GM21737 (cell line): ENCODE results near the gene TMPRSS6.

Experiments used
- ATAC-seq: cut with Tn5 transposase; IDR thresholded peaks from one replicate; pipeline ENCODE4 v1.9.1; 2021; ENCODE audit warnings: mild to moderate bottlenecking, moderate library complexity; ENCODE audit not compliant: unreplicated experiment

The TMPRSS6 gene

GRCh38 chr22:37109242-37109917, at the start of gene TMPRSS6:
Gene TMPRSS6, minus strand, starts transcription at chr22:37109713. Its CDS starts 6,296 bp downstream, at chr22:37103417.
- ATAC-seq, result no peak

- ATAC-seq, result no peak
Measured at GRCh38 chr22:37158963-37159290, 49.4 kb upstream of the TMPRSS6 start.

GRCh38 chr22:37157516-37158285, 48.2 kb upstream of the TMPRSS6 start:
- ATAC-seq, result no peak

- no peak for ATAC-seq
Measured at GRCh38 chr22:37156686-37157435, 47.3 kb upstream of the TMPRSS6 start.

- no peak for ATAC-seq
Measured at GRCh38 chr22:37155971-37156370, 46.5 kb upstream of the TMPRSS6 start.

- no peak for ATAC-seq
Measured at GRCh38 chr22:37154925-37155712, 45.6 kb upstream of the TMPRSS6 start.

- ATAC-seq, result no peak
Measured at GRCh38 chr22:37153901-37154300, 44.4 kb upstream of the TMPRSS6 start.

- no peak for ATAC-seq
Measured at GRCh38 chr22:37151401-37151800, 41.9 kb upstream of the TMPRSS6 start.

- no peak for ATAC-seq
Measured at GRCh38 chr22:37150701-37151100, 41.2 kb upstream of the TMPRSS6 start.

GRCh38 chr22:37148742-37149665, 39.5 kb upstream of the TMPRSS6 start:
- no peak for ATAC-seq

GRCh38 chr22:37148031-37148651, 38.6 kb upstream of the TMPRSS6 start:
- ATAC-seq, result no peak

- ATAC-seq, result no peak
Measured at GRCh38 chr22:37147186-37147990, 37.9 kb upstream of the TMPRSS6 start.

- ATAC-seq, result no peak
Measured at GRCh38 chr22:37146507-37147180, 37.1 kb upstream of the TMPRSS6 start.

- no peak for ATAC-seq
Measured at GRCh38 chr22:37146051-37146385, 36.5 kb upstream of the TMPRSS6 start.

GRCh38 chr22:37145180-37146050, 35.9 kb upstream of the TMPRSS6 start:
- no peak for ATAC-seq

GRCh38 chr22:37144180-37144554, 34.7 kb upstream of the TMPRSS6 start:
- no peak for ATAC-seq

GRCh38 chr22:37141971-37142370, 32.5 kb upstream of the TMPRSS6 start:
- no peak for ATAC-seq
